Stimulated activated naive CD4-positive, alpha-beta T cell treated with Interleukin-2 at 50 U/mL for 16 hours (primary cell): ENCODE data around the gene CHPF.
A peak's percentile ranks its signal among the peaks of the same experiment; 100 is the strongest.

Experiments used
- DNase-seq: peaks from one replicate; lab custom pipeline; 2025; lab: John Stamatoyannopoulos, UW

Gene CHPF

GRCh38 chr2:219496247-219496824 lies 47.3 kb downstream of the CHPF start:
- no peak for DNase-seq

DNA sequence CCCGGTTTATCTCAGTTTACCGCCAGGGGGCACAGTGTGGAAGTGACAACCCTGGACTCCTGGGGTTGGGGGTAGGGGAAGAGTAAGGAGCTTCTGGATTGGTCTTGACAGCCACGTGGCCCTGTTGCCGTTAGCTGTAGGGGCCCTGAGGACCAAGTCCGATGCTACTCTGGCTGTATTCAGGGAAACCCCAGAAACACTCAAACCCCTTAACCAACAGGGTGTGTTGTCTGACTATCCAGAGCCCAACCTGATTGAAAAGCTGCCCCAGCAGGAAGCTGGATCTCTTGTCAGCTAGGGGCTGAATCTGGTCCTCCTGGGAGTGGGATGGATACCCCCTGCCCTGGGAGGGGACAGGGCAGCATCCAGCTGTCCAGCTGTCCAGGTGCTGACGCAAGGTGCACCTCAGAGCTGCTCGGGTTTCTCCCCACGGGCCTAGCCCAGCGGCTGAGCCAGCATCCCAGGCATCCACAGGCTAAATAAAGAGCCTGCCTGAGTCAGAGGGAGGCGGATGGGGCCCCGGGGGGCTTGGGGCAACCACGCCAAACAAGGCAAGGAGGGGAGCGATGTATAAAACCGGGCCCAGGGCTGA lies 48.0 kb downstream of the CHPF start:
- peak; percentile 32 for DNase-seq

DNA sequence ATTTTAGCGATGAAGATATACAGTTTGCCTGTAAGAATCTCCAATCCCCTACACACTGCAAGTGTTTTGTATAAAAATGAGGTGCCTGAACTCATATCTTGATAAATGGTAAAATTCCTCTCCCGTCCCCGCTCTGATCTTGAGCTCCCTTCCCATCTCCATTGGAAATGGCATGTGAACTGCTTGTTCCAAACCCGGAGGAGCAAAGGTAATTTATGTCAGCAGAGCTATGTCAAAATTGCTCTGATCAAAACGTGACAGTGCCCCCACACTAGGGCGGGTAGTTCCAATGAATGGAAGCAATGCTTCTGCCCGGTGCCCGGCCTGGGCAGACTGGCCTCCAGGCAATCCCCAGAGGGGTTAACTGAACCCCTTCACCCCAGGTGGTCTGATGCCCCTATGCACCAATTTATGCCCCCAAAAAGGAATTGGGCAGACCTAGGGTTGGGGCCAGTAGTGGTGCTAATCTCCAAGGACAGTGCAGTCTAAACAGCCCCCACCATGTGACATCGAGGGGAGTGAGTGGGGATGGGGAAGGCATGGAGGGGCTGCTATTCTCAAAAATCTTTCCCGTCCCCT lies 48.6 kb downstream of the CHPF start:
- no peak for DNase-seq

GRCh38 chr2:219493086-219493485 lies 50.5 kb downstream of the CHPF start:
- no peak for DNase-seq

GRCh38 chr2:219492575-219492974 lies 51.0 kb downstream of the CHPF start:
- DNase-seq: no peak

DNA sequence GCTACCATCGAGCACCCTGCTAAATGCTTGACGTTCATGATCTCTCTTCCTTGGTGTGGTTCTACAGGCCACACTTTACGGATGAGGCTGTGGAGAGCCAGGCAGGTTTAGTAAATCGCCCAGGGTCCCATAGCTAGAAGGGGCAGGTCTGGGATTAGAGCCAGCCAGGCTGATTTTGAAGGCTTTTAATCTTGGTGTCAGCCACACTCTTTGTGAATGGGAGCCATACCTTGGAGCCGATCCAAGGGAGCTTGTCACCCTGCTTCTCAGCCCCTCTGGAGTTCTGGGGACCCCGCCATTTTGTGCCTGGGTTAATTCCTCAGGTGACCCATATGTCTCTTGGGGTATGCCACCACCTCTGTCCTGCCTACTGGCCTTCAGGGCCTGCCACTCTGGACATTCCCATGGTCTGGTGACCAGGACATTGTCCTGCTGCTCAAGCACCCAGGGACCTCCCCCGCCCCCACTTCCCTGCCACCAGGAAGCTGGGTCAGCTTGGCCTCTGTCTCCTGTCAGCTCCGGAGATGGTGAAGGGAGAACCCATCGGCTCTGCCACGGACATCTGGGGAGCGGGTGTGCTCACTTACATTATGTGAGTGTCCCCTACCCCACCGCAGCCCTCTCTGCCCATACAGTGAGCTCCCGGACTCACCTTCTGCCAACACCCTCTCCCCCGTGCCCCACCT lies 52.2 kb downstream of the CHPF start:
- no peak for DNase-seq

GRCh38 chr2:219490600-219491130 lies 52.9 kb downstream of the CHPF start:
- DNase-seq: no peak

DNA sequence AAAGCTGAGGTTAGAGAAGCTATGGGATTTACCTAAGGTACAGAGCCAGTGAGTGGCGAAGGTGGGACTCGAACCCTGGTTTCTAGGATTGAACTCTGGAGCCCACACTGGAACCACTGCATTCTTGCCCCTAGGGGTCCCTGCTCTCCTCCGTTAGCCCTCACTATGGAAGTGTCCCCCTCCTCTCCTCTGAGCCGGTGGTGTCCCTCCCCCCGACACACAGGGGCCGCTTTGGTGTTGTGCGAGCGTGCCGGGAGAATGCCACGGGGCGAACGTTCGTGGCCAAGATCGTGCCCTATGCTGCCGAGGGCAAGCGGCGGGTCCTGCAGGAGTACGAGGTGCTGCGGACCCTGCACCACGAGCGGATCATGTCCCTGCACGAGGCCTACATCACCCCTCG lies 53.4 kb downstream of the CHPF start:
- no peak for DNase-seq

- DNase-seq: no peak
These were observed 54.3 kb downstream of the CHPF start for GRCh38 chr2:219489315-219489714.
